GF-D8 (cell line): ENCODE data around the gene PHACTR3.

ENCODE experiments used
- DNase-seq: peaks from one replicate; lab custom pipeline; 2025; lab: John Stamatoyannopoulos, UW

PHACTR3 gene

DNA sequence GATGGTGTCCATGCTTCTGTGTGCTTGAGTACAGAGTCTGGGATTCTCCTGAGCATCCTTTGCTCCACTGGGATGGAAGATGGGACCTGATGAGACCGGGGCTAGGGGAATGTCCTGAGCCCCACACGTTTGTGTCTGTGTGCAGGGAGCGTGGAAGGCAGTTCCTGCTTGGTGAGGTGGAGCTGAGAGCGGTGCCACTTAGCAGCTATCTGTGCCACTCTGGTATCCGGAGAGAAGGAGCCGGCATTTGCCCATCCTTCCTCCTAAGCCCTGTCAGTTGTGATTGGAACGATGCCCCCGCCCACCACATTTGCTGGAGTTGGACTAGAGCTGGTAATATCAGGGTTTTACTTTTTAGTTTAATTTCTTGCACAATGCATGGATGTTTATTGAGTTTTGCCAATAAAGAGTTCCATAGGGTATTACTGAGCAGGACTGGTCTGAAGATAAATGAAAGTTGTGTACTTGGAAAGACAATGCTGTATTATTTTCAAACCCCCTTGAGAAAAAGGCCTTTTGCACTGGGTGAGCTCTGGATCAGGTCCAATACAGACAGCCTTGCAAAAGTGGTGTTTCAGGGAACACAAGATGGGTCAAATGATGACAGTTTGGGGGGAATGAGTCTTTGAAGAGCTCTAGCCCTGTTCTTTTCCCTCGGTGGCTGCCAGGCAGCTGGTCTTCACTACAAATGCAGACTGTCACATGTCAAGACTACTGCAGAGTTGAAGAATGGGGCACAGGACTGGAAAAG lies 198.3 kb downstream of the PHACTR3 start:
- DNase-seq = no peak

DNA sequence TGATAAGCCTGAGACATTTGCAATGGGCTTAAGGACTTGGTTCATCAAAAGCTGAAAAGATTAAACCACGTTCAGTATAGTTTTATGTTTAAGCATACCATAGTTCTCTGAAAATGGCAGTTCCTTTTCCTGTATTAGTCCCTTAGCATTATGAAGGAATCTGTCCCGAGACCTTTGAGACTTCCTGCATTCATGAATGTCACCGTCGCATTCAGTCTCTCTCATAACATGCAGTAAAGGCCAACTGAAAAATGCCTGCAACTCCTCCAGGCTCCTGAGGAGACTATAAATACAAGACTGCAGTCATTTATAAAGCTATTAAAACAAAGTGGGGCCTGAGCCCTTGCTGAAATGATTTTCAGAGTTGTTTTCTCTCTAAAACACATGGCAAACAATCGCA lies 200.0 kb downstream of the PHACTR3 start:
- no peak for DNase-seq

DNA sequence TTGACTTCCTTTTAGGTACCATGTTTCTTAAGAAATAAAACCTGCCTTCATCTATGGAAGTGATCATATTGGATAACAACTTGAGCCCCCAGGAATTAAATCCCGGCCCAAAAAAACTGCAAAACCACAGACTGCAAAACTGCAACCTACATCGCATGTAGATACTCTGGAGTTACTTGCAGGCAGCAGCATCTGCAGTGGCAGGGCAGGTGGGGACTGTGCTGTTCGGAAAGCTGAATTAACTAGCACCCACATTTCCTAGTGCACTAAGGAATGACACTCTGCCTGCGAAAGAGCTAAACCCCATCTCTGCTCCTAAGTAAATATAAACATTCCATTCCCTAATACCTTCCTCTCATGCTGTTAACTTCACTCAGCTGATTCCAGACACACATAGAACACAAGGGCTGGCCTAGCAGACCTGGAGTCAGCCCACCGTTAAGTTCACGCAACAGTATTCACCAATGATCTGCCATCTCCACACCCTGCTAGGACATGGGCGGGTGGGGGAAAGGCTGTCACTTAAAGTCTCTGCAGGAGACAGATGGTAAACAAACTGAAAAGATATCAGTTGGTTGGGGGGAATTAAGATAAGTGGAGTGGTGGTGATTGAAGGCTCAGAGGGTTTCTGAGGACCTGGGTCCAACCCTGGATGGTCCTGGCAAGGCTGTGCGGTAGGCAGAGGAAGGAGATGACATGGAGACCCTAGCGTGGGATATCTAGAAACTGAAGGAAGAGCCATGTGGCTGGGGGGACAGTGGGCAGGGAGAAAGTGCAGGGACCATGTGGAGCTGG lies 200.7 kb downstream of the PHACTR3 start:
- DNase-seq = no peak

DNA sequence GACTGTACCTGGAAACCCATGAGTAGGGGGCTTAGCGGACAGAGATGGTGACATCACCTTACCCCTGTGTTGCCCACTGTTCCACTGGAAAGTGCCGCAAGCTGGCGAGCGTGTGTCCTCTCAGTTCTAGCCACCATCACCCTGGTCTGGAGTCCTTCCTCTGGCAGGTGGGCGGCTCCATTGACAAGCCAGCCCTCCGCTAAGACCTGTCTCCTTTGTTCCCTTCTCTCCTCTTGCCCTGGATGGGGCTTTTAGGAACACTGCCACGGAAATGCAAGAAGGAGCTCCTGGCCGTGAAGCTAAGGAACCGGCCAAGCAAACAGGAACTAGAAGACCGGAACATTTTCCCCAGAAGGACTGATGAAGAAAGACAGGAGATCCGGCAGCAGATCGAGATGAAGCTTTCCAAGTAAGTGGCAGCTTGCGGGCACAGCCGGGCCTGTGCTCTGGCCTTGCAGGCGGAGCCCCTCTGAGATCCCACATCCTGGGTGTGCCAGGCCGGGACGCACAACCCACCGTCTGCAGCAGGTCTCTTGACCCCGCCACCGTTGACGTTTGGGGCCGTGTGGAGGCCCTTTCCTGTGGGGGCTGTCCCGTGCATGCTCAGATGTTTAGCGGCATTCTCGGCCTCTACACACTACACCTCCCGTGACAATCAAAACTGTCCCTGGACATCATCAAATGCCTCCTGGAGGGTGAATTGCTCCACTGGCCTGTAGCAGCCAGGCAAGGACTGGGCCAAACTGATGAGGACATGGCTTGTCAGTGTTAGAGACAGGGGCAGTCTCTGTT lies 201.6 kb downstream of the PHACTR3 start:
- no peak for DNase-seq

DNA sequence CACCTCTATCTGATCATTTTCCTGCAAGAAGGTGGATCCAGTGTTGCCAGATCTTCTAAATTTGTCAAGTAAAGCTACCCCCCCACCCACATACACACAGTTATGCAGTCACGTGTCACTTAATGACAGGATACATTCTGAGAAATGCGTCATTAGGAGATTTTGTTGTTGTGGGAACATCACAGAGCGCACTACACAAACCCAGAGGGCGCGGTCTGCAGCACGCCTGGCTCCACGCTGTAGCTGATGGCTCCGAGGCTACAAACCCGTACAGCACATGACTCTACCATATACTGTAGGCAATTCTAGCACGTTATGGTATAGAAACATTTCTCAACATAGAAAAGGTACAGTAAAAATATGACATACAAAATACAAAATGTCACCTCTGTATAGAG lies 202.2 kb downstream of the PHACTR3 start:
- DNase-seq = no peak

- DNase-seq = no peak
Observed at GRCh38 chr20:59807909-59808728, 203.8 kb downstream of the PHACTR3 start.

GRCh38 chr20:59808729-59809381 lies 204.5 kb downstream of the PHACTR3 start:
- no peak for DNase-seq

DNA sequence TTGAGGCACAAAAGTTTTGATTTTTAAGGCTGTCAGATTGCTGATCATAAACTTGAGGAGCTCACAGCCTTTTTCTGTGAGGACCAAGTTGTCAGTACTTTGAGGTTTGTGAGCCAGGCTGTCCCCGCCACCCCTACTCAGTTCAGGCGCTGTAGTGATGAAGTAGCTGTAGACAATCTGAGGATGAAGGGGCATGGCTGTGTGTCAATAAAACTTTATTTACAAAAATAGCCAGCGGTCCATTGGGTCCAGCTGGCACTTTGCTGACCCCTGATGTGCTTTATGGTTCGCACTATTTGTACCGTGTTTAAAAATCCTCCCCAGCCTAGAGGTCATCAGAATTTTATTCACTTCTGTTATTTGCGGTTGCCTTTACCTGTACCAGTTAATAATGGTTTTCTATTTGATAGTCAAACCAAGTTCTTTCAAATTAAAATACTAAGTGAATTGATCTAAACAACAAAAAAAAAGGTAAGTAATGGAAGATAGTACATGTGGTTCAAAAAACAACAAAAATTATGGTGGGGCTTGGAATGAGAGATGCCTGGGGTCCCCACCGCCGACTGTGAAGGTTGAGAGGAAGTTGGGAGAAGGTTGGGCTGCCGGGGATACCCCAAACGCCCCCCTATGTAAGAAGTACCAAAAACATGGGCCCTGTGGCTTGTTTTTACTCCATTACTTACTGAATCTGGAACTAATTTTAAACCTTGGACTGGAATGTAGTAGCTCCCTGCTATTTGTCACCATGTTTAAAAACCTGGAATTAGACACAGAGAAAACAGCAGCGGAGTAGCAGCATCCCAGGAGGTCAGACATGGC lies 205.5 kb downstream of the PHACTR3 start:
- DNase-seq = no peak

- no peak for DNase-seq
Observed at GRCh38 chr20:59810449-59811187, 206.3 kb downstream of the PHACTR3 start.

DNA sequence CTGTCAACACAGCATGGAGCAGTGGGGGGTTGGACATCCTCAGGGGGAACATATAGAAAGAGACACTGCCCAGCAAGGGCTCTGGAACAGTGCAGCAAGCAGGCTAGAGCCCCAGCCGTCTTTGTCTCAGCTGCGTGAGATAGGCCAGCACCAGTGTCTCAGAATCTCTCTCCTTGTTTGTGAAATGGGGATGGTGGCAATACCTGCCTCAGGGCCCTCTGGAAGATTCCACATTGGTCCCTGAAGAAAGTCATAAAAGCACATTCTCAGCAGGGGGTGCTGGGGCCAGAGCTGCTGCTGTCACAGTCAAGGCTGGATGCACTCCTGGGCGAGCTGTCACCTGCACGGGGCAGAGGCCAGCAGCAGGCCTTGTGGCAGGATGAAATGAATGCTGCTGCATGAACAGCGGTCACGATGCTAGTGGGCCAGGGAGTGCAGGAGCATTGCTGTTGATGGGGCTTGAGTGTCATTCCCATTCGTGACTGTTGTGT lies 207.4 kb downstream of the PHACTR3 start:
- DNase-seq = no peak

- no peak for DNase-seq
Observed at GRCh38 chr20:59812286-59813125, 208.2 kb downstream of the PHACTR3 start.

- DNase-seq = no peak
Observed at GRCh38 chr20:59813126-59813947, 209.0 kb downstream of the PHACTR3 start.

DNA sequence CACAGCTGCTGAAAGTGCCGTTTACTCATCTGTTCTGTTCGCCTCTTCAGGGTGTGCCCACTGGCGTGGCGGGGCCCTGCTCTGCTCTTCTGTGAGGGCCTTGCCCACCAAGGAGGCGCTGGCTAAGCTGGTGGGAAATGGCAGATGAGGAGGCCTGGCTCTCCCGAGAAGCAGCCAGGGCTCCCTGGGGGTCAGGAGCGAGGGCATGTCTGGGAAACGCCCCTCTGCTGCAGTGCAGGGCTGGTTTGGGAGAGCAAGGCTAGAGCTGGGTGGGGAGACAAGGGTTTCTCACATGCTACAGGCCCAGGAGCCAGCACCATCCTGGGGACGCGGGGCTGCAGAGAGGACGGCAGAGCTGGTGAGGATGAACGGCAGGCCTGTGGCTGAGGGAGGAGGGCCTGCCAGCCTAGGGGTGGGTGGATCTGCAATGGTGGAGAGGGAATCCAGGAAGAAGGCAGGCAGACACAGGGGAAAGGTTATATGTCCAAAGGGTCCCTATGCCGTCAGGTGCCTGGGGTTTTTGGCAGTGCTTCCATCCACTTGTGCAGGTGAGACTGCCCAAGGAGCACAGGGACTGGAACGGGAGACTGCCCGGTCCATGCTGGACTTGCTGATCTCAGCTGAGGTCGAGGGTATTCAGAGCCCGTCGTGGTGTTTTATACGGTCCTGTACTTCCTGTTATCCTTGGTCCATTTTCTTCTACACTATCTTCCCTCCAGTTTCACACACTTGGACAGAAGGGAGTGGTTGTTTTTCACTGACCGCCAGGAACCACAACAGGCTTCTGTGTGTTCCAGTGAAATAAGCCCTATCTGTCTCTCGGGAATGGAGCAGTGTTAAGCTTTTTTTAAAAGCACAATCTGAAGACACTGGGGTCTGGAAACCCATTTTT lies 209.9 kb downstream of the PHACTR3 start:
- no peak for DNase-seq

DNA sequence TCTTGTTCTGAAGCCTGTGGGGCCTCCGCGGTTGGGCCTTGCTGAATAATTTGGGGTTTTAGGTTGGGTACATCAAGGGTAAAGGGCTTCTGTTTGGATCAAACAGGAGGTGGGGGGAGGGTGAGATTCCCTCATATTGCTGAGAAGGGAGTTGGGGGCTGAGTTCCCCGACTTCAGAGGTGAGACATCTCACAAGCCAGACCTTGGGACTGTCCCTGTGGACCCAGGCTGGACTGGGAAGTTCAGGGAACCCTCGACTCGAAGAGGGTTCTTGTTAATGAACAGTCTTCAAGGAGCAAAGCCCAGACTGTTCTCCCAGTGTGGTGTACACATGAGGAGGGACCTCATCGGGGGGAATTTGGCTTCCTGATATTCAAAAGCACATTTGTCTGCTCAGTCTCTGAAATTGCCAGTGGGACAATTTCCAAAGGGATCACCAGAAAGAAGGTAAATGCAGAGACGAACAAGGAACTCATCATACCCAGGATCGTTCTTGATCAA lies 210.6 kb downstream of the PHACTR3 start:
- DNase-seq = no peak

GRCh38 chr20:59816146-59816738 lies 211.9 kb downstream of the PHACTR3 start:
- no peak for DNase-seq

- DNase-seq = no peak
Observed at GRCh38 chr20:59817406-59817805, 213.1 kb downstream of the PHACTR3 start.
